BLaER1 treated with 17β-estradiol and CSF1 and Interleukin-3, amounts not matched to agents 10 nM and 100 nM (cell line): ENCODE results near the gene MT3.

ENCODE experiments used
- H3K27ac ChIP-seq, 11 experiments: shearing (Covaris generic); formaldehyde crosslinking; 2 replicates each; pipeline ENCODE4 v1.8.1; 2022
- H3K27me3 ChIP-seq, 11 experiments: shearing (Covaris generic); formaldehyde crosslinking; 2 replicates each; pipeline ENCODE4 v1.8.1; 2022
- H3K36me3 ChIP-seq, 11 experiments: shearing (Covaris generic); formaldehyde crosslinking; 2 replicates each; pipeline ENCODE4 v1.8.1; 2022
- H3K4me1 ChIP-seq, 10 experiments: shearing (Covaris generic); formaldehyde crosslinking; 2 replicates each; pipeline ENCODE4 v1.8.1; 2022
- H3K4me2 ChIP-seq, 11 experiments: shearing (Covaris generic); formaldehyde crosslinking; 2 replicates each; pipeline ENCODE4 v1.8.1; 2022
- H3K4me3 ChIP-seq, 10 experiments: shearing (Covaris generic); formaldehyde crosslinking; 2 replicates each; pipeline ENCODE4 v1.8.1; 2022
- H3K9ac ChIP-seq, 11 experiments: shearing (Covaris generic); formaldehyde crosslinking; 2 replicates each; pipeline ENCODE4 v1.8.1; 2022
- H3K9me3 ChIP-seq, 11 experiments: shearing (Covaris generic); formaldehyde crosslinking; replicated peaks in 1 of 11; 2 replicates each; pipeline ENCODE4 v1.8.1; 2022
- H4K20me1 ChIP-seq, 11 experiments: shearing (Covaris generic); formaldehyde crosslinking; 2 replicates each; pipeline ENCODE4 v1.8.1; 2022
- Cebpa-rat ChIP-seq, 11 experiments: shearing (Covaris generic); IDR thresholded peaks; 2 replicates each; pipeline ENCODE4 v1.8.1; 2022

MT3 gene

GRCh38 chr16:56606476-56607108 lies 17.3 kb downstream of the MT3 start:
- Histone ChIP-seq H3K4me2 (peak overlapping the region; percentile 96 to 100 (median 99); a peak in 21 of 22 replicates), H3K27me3 (no peaks in the 10 kb centered on the region), H3K9ac (no peak overlapping the region)

GRCh38 chr16:56607109-56607618 lies 17.8 kb downstream of the MT3 start:
- peak overlapping the region in 1 of 11 experiments; percentile 71; a peak in 1 of 22 replicates for H3K9ac ChIP-seq
- peak overlapping the region in 5 of 11 experiments; percentile 3 to 78 (median 70); a peak in 7 of 22 replicates for H3K27ac ChIP-seq
- H3K27me3 ChIP-seq: no peaks in the 10 kb centered on the region
- no peaks in the 10 kb centered on the region for H3K9me3 ChIP-seq
- no peak for TF ChIP-seq Cebpa-rat (IDR thresholded peaks at IDR 0.05)
- H3K4me1 ChIP-seq: peaks cover 42 to 54% (median 48%) of the 10 kb centered on the region in 10 experiments
- H3K36me3 ChIP-seq: no peaks in the 10 kb centered on the region
- 0 out of 22 replicates have a peak, but pooled peaks cover 0 to 6% (median 0%) of the 10 kb centered on the region in 11 experiments for H4K20me1 ChIP-seq
- H3K4me2 ChIP-seq: peak overlapping the region; percentile 96 to 100 (median 99)
- H3K4me3 ChIP-seq: no peak overlapping the region

More at GRCh38 chr16:56606476-56607108, 17.3 kb downstream of the MT3 start:
- Histone ChIP-seq H3K27ac (peak overlapping the region in 3 of 11 experiments; percentile 3 to 78 (median 54); a peak in 3 of 22 replicates), H4K20me1 (0 out of 22 replicates have a peak, but pooled peaks cover 0 to 6% (median 0%) of the 10 kb centered on the region in 11 experiments), H3K4me1 (peaks cover 40 to 53% (median 47%) of the 10 kb centered on the region in 10 experiments), H3K36me3 (no peaks in the 10 kb centered on the region), H3K4me3 (no peak overlapping the region), H3K9me3 (no peaks in the 10 kb centered on the region)
- TF ChIP-seq Cebpa-rat (IDR thresholded peaks at IDR 0.05): no peak

GRCh38 chr16:56607675-56608042 lies 18.3 kb downstream of the MT3 start:
- peak overlapping the region; percentile 96 to 100 (median 99) for H3K4me2 ChIP-seq
- H3K9me3 ChIP-seq: no peaks in the 10 kb centered on the region
- peaks cover 42 to 54% (median 48%) of the 10 kb centered on the region in 10 experiments for H3K4me1 ChIP-seq
- 0 out of 22 replicates have a peak, but pooled peaks cover 0 to 6% (median 0%) of the 10 kb centered on the region in 11 experiments for H4K20me1 ChIP-seq
- H3K4me3 ChIP-seq: peak overlapping the region in 8 of 10 experiments; percentile 58 to 73 (median 66); a peak in 10 of 20 replicates
- peak overlapping the region in 10 of 11 experiments; percentile 7 to 76 (median 68); a peak in 13 of 22 replicates for H3K9ac ChIP-seq
- no peak for TF ChIP-seq Cebpa-rat (IDR thresholded peaks at IDR 0.05)
- H3K36me3 ChIP-seq: no peaks in the 10 kb centered on the region
- H3K27me3 ChIP-seq: no peaks in the 10 kb centered on the region
- peak overlapping the region in 9 of 11 experiments; percentile 42 to 78 (median 61); a peak in 15 of 22 replicates for H3K27ac ChIP-seq

GRCh38 chr16:56608043-56608875 lies 18.9 kb downstream of the MT3 start, which contains the start of gene MT2A:
MT2A (plus strand) TSS chr16:56608584; CDS start chr16:56608656, 72 bp downstream.
- no peaks in the 10 kb centered on the region for H3K9me3 ChIP-seq
- H3K27me3 ChIP-seq: no peaks in the 10 kb centered on the region
- TF ChIP-seq Cebpa-rat (IDR thresholded peaks at IDR 0.05): no peak
- H3K4me2 ChIP-seq: peak within 1 kb of the TSS; percentile 96 to 100 (median 99)
- H3K9ac ChIP-seq: peak within 1 kb of the TSS; percentile 51 to 76 (median 68)
- H3K4me3 ChIP-seq: peak within 1 kb of the TSS; percentile 58 to 73 (median 64)
- peaks cover 42 to 54% (median 48%) of the 10 kb centered on the region in 10 experiments for H3K4me1 ChIP-seq
- H3K27ac ChIP-seq: peak within 1 kb of the TSS in 10 of 11 experiments; percentile 17 to 81 (median 66); a peak in 17 of 22 replicates
- H4K20me1 ChIP-seq: 0 out of 22 replicates have a peak, but pooled peaks cover 0 to 6% (median 0%) of the 10 kb centered on the region in 11 experiments
- H3K36me3 ChIP-seq: no peaks in the 10 kb centered on the region

GRCh38 chr16:56608876-56609462 lies 19.6 kb downstream of the MT3 start:
- Histone ChIP-seq H3K4me2 (peak overlapping the region; percentile 96 to 100 (median 99)), H3K9ac (peak overlapping the region; percentile 51 to 76 (median 68); a peak in 21 of 22 replicates), H3K9me3 (no peaks in the 10 kb centered on the region), H3K27me3 (no peaks in the 10 kb centered on the region), H4K20me1 (0 out of 22 replicates have a peak, but pooled peaks cover 0 to 6% (median 0%) of the 10 kb centered on the region in 11 experiments), H3K36me3 (no peaks in the 10 kb centered on the region), H3K4me3 (peak overlapping the region; percentile 58 to 73 (median 64)), H3K27ac (peak overlapping the region in 8 of 11 experiments; percentile 8 to 81 (median 66); a peak in 9 of 22 replicates), H3K4me1 (peaks cover 42 to 54% (median 48%) of the 10 kb centered on the region in 10 experiments)
- TF ChIP-seq Cebpa-rat (IDR thresholded peaks at IDR 0.05): no peak

GRCh38 chr16:56609463-56609921 lies 20.2 kb downstream of the MT3 start:
- Histone ChIP-seq H3K27me3 (peaks cover 0 to under 1% (median 0%) of the 10 kb centered on the region in 11 experiments; a peak in 1 of 22 replicates), H3K4me1 (peaks cover 42 to 54% (median 48%) of the 10 kb centered on the region in 10 experiments), H3K9me3 (no peaks in the 10 kb centered on the region), H3K4me3 (peak overlapping the region; percentile 58 to 73 (median 64)), H3K36me3 (no peaks in the 10 kb centered on the region), H4K20me1 (0 out of 22 replicates have a peak, but pooled peaks cover 0 to 6% (median 0%) of the 10 kb centered on the region in 11 experiments), H3K27ac (peak overlapping the region; percentile 12 to 81 (median 58); a peak in 16 of 22 replicates), H3K9ac (peak overlapping the region; percentile 51 to 76 (median 68); a peak in 20 of 22 replicates), H3K4me2 (peak overlapping the region; percentile 96 to 100 (median 99))
- TF ChIP-seq Cebpa-rat (IDR thresholded peaks at IDR 0.05): no peak

GRCh38 chr16:56610017-56610608 lies 20.8 kb downstream of the MT3 start:
- no peak for TF ChIP-seq Cebpa-rat (IDR thresholded peaks at IDR 0.05)
- Histone ChIP-seq H4K20me1 (0 out of 22 replicates have a peak, but pooled peaks cover 0 to 6% (median 0%) of the 10 kb centered on the region in 11 experiments), H3K4me1 (peaks cover 42 to 54% (median 48%) of the 10 kb centered on the region in 10 experiments), H3K27me3 (peaks cover 0 to 7% (median 3%) of the 10 kb centered on the region in 11 experiments; a peak in 11 of 22 replicates), H3K4me2 (peak overlapping the region; percentile 96 to 100 (median 99)), H3K4me3 (peak overlapping the region; percentile 58 to 73 (median 64); a peak in 18 of 20 replicates), H3K9me3 (no peaks in the 10 kb centered on the region), H3K27ac (peak overlapping the region; percentile 12 to 81 (median 53); a peak in 17 of 22 replicates), H3K36me3 (no peaks in the 10 kb centered on the region), H3K9ac (peak overlapping the region in 10 of 11 experiments; percentile 65 to 76 (median 69); a peak in 18 of 22 replicates)
